GM13976 (cell line): ENCODE results near the gene FOXA1.

Experiments used
- DNase-seq: peaks from one replicate; pipeline ENCODE4 v3.0.0; 2012; ENCODE audit warnings: low spot score
- CTCF ChIP-seq: IDR thresholded peaks from 2 replicates; pipeline ENCODE4 v1.5.1; 2012; ENCODE audit warnings: borderline replicate concordance, mild to moderate bottlenecking; ENCODE audit not compliant: insufficient read depth; ENCODE audit errors: extremely low read depth, missing control alignments, control extremely low read depth
- in situ Hi-C: fragments of 300-500 bp; cut with MboI; formaldehyde crosslinking; loops from one replicate; pipeline ENCODE4 v1.12.0; 2022; ENCODE audit warnings: low sequenced_read_pairs, mixed read lengths, inconsistent platforms; ENCODE audit not compliant: unreplicated experiment

FOXA1 gene

GRCh38 chr14:37585971-37586796, 8.9 kb downstream of the FOXA1 start:
- in situ Hi-C loops, result no loop called here
- no peak for TF ChIP-seq CTCF
- no peak for DNase-seq

- DNase-seq, result peak; percentile 6
- in situ Hi-C loops, result no loop called here
- no peak for TF ChIP-seq CTCF
These were observed 9.9 kb downstream of the FOXA1 start for GRCh38 chr14:37585101-37585511.

GRCh38 chr14:37584211-37585100, 10.6 kb downstream of the FOXA1 start:
- no peak for TF ChIP-seq CTCF
- peak; percentile 11 for DNase-seq
- in situ Hi-C loops, result no loop called here

- peak; percentile 9 for DNase-seq
- no peak for TF ChIP-seq CTCF
- in situ Hi-C loops, result no loop called here
These were observed 11.5 kb downstream of the FOXA1 start for GRCh38 chr14:37583358-37584210.

GRCh38 chr14:37580146-37580545, 14.9 kb downstream of the FOXA1 start:
- TF ChIP-seq CTCF, result no peak
- in situ Hi-C loops, result no loop called here

GRCh38 chr14:37579274-37579673, 15.8 kb downstream of the FOXA1 start:
- no peak for TF ChIP-seq CTCF
- in situ Hi-C loops, result no loop called here
- DNase-seq, result no peak

More at GRCh38 chr14:37580146-37580545, 14.9 kb downstream of the FOXA1 start:
- no peak for DNase-seq
